H9 (cell line): ENCODE measurements around the gene SLC29A1. TPM values are rescaled to one million over a fixed set of nuclear protein-coding genes. Genes with fewer than 3 reads are reported as not detected.

ENCODE experiments used
- DNase-seq: peaks from one replicate; pipeline ENCODE4 v3.0.0-alpha.2; 2017
- H2AFZ ChIP-seq: one replicate; pipeline ENCODE4 v1.6.1; 2013; ENCODE audit warnings: mild to moderate bottlenecking, low read length, control low read depth, moderate library complexity
- H2AK5ac ChIP-seq: 2 replicates; pipeline ENCODE4 v1.6.1; 2013; ENCODE audit warnings: low read length, control low read depth, mixed read lengths; ENCODE audit not compliant: insufficient read length
- H2BK120ac ChIP-seq: one replicate; pipeline ENCODE4 v1.6.1; 2013; ENCODE audit warnings: low read depth, mild to moderate bottlenecking, low read length, control low read depth, inconsistent platforms; ENCODE audit not compliant: poor library complexity, severe bottlenecking
- H2BK12ac ChIP-seq: 2 replicates; pipeline ENCODE4 v1.6.1; 2013; ENCODE audit warnings: low read length, control low read depth, mixed read lengths, low read depth; ENCODE audit not compliant: insufficient read length
- H2BK15ac ChIP-seq: 2 replicates; pipeline ENCODE4 v1.6.1; 2013; ENCODE audit warnings: low read depth, low read length, control low read depth
- H2BK20ac ChIP-seq: one replicate; pipeline ENCODE4 v1.6.1; 2013; ENCODE audit warnings: low read depth, mild to moderate bottlenecking, low read length, control low read depth, inconsistent platforms; ENCODE audit not compliant: poor library complexity, severe bottlenecking
- H2BK5ac ChIP-seq: 2 replicates; pipeline ENCODE4 v1.6.1; 2013; ENCODE audit warnings: low read length, control low read depth, mixed read lengths; ENCODE audit not compliant: insufficient read length
- H3K14ac ChIP-seq: 2 replicates; pipeline ENCODE4 v1.6.1; 2013; ENCODE audit warnings: low read length, control low read depth; ENCODE audit not compliant: insufficient read depth
- H3K18ac ChIP-seq: 2 replicates; pipeline ENCODE4 v1.6.1; 2013; ENCODE audit warnings: low read depth, mild to moderate bottlenecking, mixed read lengths, low read length, control low read depth; ENCODE audit not compliant: insufficient read length
- H3K23ac ChIP-seq: 2 replicates; pipeline ENCODE4 v1.6.1; 2013; ENCODE audit warnings: low read length, control low read depth, mixed read lengths, low read depth; ENCODE audit not compliant: insufficient read length
- H3K23me2 ChIP-seq: 2 replicates; pipeline ENCODE4 v1.6.1; 2013; ENCODE audit warnings: low read depth, mild to moderate bottlenecking, mixed read lengths, low read length, control low read depth; ENCODE audit not compliant: insufficient read length, poor library complexity, severe bottlenecking
- H3K27ac ChIP-seq: 2 replicates; pipeline ENCODE4 v1.5.1; 2013; ENCODE audit warnings: low read length, control low read depth, mixed read lengths, low read depth; ENCODE audit not compliant: insufficient read length
- H3K27me3 ChIP-seq: 2 replicates; pipeline ENCODE4 v1.6.1; 2013; ENCODE audit warnings: low read length, control low read depth, inconsistent platforms; ENCODE audit not compliant: insufficient read depth
- H3K4ac ChIP-seq: 2 replicates; pipeline ENCODE4 v1.6.1; 2013; ENCODE audit warnings: low read depth, mild to moderate bottlenecking, control low read depth, inconsistent platforms, low read length, moderate library complexity
- H3K4me1 ChIP-seq: 2 replicates; pipeline ENCODE4 v1.6.1; 2013; ENCODE audit warnings: low read length, control low read depth, inconsistent platforms; ENCODE audit not compliant: insufficient read depth
- H3K4me2 ChIP-seq: 2 replicates; pipeline ENCODE4 v1.6.1; 2013; ENCODE audit warnings: low read length, control low read depth, mixed read lengths; ENCODE audit not compliant: insufficient read length, insufficient read depth
- H3K56ac ChIP-seq: 2 replicates; pipeline ENCODE4 v1.6.1; 2013; ENCODE audit warnings: low read depth, mild to moderate bottlenecking, mixed read lengths, low read length, control low read depth; ENCODE audit not compliant: insufficient read length
- H3K79me1 ChIP-seq: 2 replicates; pipeline ENCODE4 v1.6.1; 2013; ENCODE audit warnings: low read depth, mild to moderate bottlenecking, moderate library complexity, low read length, control low read depth, inconsistent platforms; ENCODE audit not compliant: insufficient read depth, poor library complexity, severe bottlenecking
- H3K79me2 ChIP-seq: 2 replicates; pipeline ENCODE4 v1.6.1; 2013; ENCODE audit warnings: low read length, control low read depth, inconsistent platforms; ENCODE audit not compliant: insufficient read depth
- H3K9ac ChIP-seq: 2 replicates; pipeline ENCODE4 v1.6.1; 2013; ENCODE audit warnings: low read length, control low read depth, mixed read lengths; ENCODE audit not compliant: insufficient read length; ENCODE audit errors: extremely low read depth
- H3K9me3 ChIP-seq: one replicate; pipeline ENCODE4 v1.6.1; 2013; ENCODE audit warnings: low read depth, low read length, inconsistent platforms; ENCODE audit not compliant: control insufficient read depth
- H3T11ph ChIP-seq: one replicate; pipeline ENCODE4 v1.6.1; 2013; ENCODE audit warnings: mild to moderate bottlenecking, low read length, control low read depth, inconsistent platforms
- H4K20me1 ChIP-seq: one replicate; pipeline ENCODE4 v1.6.1; 2013; ENCODE audit not compliant: control insufficient read depth, insufficient read length, insufficient read depth
- H4K5ac ChIP-seq: 2 replicates; pipeline ENCODE4 v1.6.1; 2013; ENCODE audit warnings: low read depth, mild to moderate bottlenecking, mixed read lengths, low read length, control low read depth; ENCODE audit not compliant: insufficient read length
- H4K8ac ChIP-seq: replicated peaks from 2 replicates; pipeline ENCODE4 v1.6.1; 2013; ENCODE audit warnings: low read length, control low read depth, mixed read lengths, low read depth; ENCODE audit not compliant: insufficient read length
- H4K91ac ChIP-seq: 2 replicates; pipeline ENCODE4 v1.6.1; 2013; ENCODE audit warnings: low read depth, mild to moderate bottlenecking, moderate library complexity, mixed read lengths, low read length, control low read depth; ENCODE audit not compliant: insufficient read length
- H3K27ac Mint-ChIP-seq, 3 experiments: 2 replicates in 2 of 3; 3 replicates in 1 of 3; pipeline ENCODE4 v1.8.0; 2020 to 2021; ENCODE audit warnings: mixed read lengths in 3 of 3, mild to moderate bottlenecking in 1 of 3, moderate library complexity in 1 of 3
- H3K27me3 Mint-ChIP-seq: 2 replicates; pipeline ENCODE4 v1.8.0; 2021; ENCODE audit warnings: low read depth, mild to moderate bottlenecking, moderate library complexity, mixed read lengths
- H3K36me3 Mint-ChIP-seq, 3 experiments: 2 replicates in 2 of 3; 3 replicates in 1 of 3; pipeline ENCODE4 v1.8.0; 2020 to 2021; ENCODE audit warnings: low read depth in 3 of 3, mixed read lengths in 3 of 3; ENCODE audit not compliant: insufficient read depth in 1 of 3
- H3K4me1 Mint-ChIP-seq, 2 experiments: 2 replicates each; pipeline ENCODE4 v1.8.0; 2020; ENCODE audit warnings: mixed read lengths in 2 of 2
- H3K4me3 Mint-ChIP-seq, 2 experiments: 2 replicates in 1 of 2; 3 replicates in 1 of 2; pipeline ENCODE4 v1.8.0; 2020 to 2021; ENCODE audit warnings: mild to moderate bottlenecking in 2 of 2, mixed read lengths in 2 of 2, moderate library complexity in 1 of 2
- H3K9me3 Mint-ChIP-seq, 2 experiments: 2 replicates in 1 of 2; 3 replicates in 1 of 2; pipeline ENCODE4 v1.8.0; 2020; ENCODE audit warnings: mild to moderate bottlenecking in 2 of 2, mixed read lengths in 2 of 2, moderate library complexity in 1 of 2
- CTCF ChIP-seq: fragments of 200-600 bp; sonication (generic); conservative IDR thresholded peaks from 3 replicates; pipeline ENCODE4 v1.8.0; 2021; ENCODE audit warnings: antibody characterized with exemption, mild to moderate bottlenecking
- WGBS: extraction: QIAGEN DNeasy Blood & Tissue Kit; methylation state at CpG from one replicate; pipeline ENCODE4 v1.1.7; 2013; ENCODE audit warnings: missing lambda C conversion rate, low lambda C conversion rate, mixed read lengths; ENCODE audit not compliant: insufficient read length; ENCODE audit errors: extremely low coverage; 5-methylcytosine and 5-hydroxymethylcytosine counted together
- total RNA-seq: library from RNA; stranded (reverse); gene quantifications from 2 replicates; pipeline ENCODE4 v1.2.1, GENCODE V29; 2021

Gene SLC29A1
- total RNA-seq, 1 experiment from 2014 or later: 124 TPM

- H2BK15ac ChIP-seq: no peak overlapping the region
- H2BK20ac ChIP-seq: no peak overlapping the region
- H3K23ac ChIP-seq: no peak overlapping the region
- no peak overlapping the region for H2BK5ac ChIP-seq
- H4K5ac ChIP-seq: no peak overlapping the region
- Mint-ChIP-seq H3K36me3 (peaks cover 9 to 46% (median 31%) of the 10 kb centered on the region in 3 experiments), H3K27me3 (peaks cover 11% of the 10 kb centered on the region), H3K9me3 (no peaks in the 10 kb centered on the region), H3K27ac (peak overlapping the region in 1 of 3 experiments; percentile 87; a peak in 2 of 7 replicates), H3K4me3 (peak overlapping the region; percentile 79 to 88), H3K4me1 (peaks cover 39 to 44% of the 10 kb centered on the region in 2 experiments)
- H4K8ac ChIP-seq: no peak overlapping the region
- H4K91ac ChIP-seq: no peak overlapping the region
- H3K4ac ChIP-seq: no peak overlapping the region
- H3K9me3 ChIP-seq: no peaks in the 10 kb centered on the region
- H2AFZ ChIP-seq: no peak overlapping the region
- no peak overlapping the region for H3K18ac ChIP-seq
- H3K4me1 ChIP-seq: no peaks in the 10 kb centered on the region; the same call in 1 of the 2 replicates
- no peak overlapping the region for H2BK12ac ChIP-seq
- WGBS: no CpG with 5 or more reads among the region's 9 CpGs
- no peaks in the 10 kb centered on the region for H3K79me1 ChIP-seq
- H3K27me3 ChIP-seq: no peaks in the 10 kb centered on the region
- no peaks in the 10 kb centered on the region for H3K79me2 ChIP-seq
- TF ChIP-seq CTCF: no peak
- no peak overlapping the region for H2BK120ac ChIP-seq
- H3K14ac ChIP-seq: no peak overlapping the region
- peaks cover 6% of the 10 kb centered on the region for H3K23me2 ChIP-seq
- H3T11ph ChIP-seq: no peak overlapping the region
- no peak overlapping the region for H2AK5ac ChIP-seq
- no peak overlapping the region for H3K4me2 ChIP-seq
- H3K9ac ChIP-seq: no peak overlapping the region
- no peak overlapping the region for H3K27ac ChIP-seq
- no peak overlapping the region for H3K56ac ChIP-seq
- H4K20me1 ChIP-seq: no peaks in the 10 kb centered on the region
- DNase-seq: no peak
Measured at GRCh38 chr6:44258325-44258863, 35.0 kb downstream of the SLC29A1 start.
